Measurements from ENCODE around the gene PRSS36.

Gene PRSS36

GRCh38 chr16:31099860-31100638 is 49.8 kb downstream of the PRSS36 start:
- DNase-seq (ENCODE audit: low spot score) = no peak

GRCh38 chr16:31094424-31095120 is 55.3 kb downstream of the PRSS36 start, which contains the start of gene VKORC1:
Gene VKORC1 (minus strand): TSS chr16:31094797. CDS start chr16:31094729, 68 bp downstream.
- peak; percentile 97 for DNase-seq (ENCODE audit: low spot score)

GRCh38 chr16:31094088-31094423 is 55.8 kb downstream of the PRSS36 start:
- no peak for DNase-seq (ENCODE audit: low spot score)

GRCh38 chr16:31093132-31093703 is 56.6 kb downstream of the PRSS36 start:
- DNase-seq (ENCODE audit: low spot score) = no peak

DNA sequence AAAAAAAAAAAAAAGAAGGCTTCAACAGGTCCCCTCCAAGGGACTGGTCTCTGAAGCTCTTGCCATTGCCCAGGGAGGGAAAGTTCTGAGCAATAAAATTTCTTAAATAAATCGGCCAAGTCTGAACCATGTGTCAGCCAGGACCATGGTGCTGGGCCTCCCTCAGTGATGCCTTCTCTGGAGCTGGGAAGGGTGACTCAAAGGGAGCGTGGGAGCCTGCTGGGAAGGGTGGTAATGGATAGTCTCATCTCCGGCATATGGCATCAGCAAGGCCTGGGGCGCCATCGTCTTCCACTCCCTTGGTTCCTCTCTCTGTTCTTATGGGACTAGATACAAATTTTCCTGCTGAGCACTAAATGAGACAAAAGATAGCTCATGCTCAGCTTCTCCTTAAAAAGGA is 57.5 kb downstream of the PRSS36 start:
- DNase-seq (ENCODE audit: low spot score) = no peak

GRCh38 chr16:31090540-31090939 is 59.3 kb downstream of the PRSS36 start:
- no peak for DNase-seq (ENCODE audit: low spot score)

- DNase-seq (ENCODE audit: low spot score) = no peak
Observed at GRCh38 chr16:31089199-31089598, 60.7 kb downstream of the PRSS36 start.
